ENCODE results near the gene NR2E1. TPM values are rescaled to one million over a fixed set of nuclear protein-coding genes. Genes with fewer than 3 reads are reported as not detected.

NR2E1 gene
- total RNA-seq, 2 donors from 2014 or later: not detected

GRCh38 chr6:108193131-108193530, 27.3 kb downstream of the NR2E1 start:
- no peaks in the 10 kb centered on the region for H3K4me1 Mint-ChIP-seq (ENCODE audit: low read depth)
- no peak overlapping the region for H3K27ac Mint-ChIP-seq
- peaks cover 25% of the 10 kb centered on the region for H3K27me3 Mint-ChIP-seq (ENCODE audit: low read depth)
- no peaks in the 10 kb centered on the region for H3K36me3 Mint-ChIP-seq (ENCODE audit: insufficient read depth in 2 of 2)
- DNase-seq: no peak
- ATAC-seq (replicated peaks in 1 of 2): no peak
- no peak overlapping the region for H3K4me3 Mint-ChIP-seq
- no peaks in the 10 kb centered on the region for H3K9me3 Mint-ChIP-seq

- H3K4me1 Mint-ChIP-seq (ENCODE audit: low read depth): no peaks in the 10 kb centered on the region
- no peaks in the 10 kb centered on the region for H3K9me3 Mint-ChIP-seq
- peaks cover 24% of the 10 kb centered on the region for H3K27me3 Mint-ChIP-seq (ENCODE audit: low read depth)
- no peak overlapping the region for H3K4me3 Mint-ChIP-seq
- H3K27ac Mint-ChIP-seq: no peak overlapping the region
- no peaks in the 10 kb centered on the region for H3K36me3 Mint-ChIP-seq (ENCODE audit: insufficient read depth in 2 of 2)
- ATAC-seq (replicated peaks in 1 of 2) (no peak), DNase-seq (no peak)
These were observed 28.0 kb downstream of the NR2E1 start for GRCh38 chr6:108193835-108194234.

- Mint-ChIP-seq H3K4me3 (no peak overlapping the region), H3K9me3 (no peaks in the 10 kb centered on the region), H3K27me3 (ENCODE audit: low read depth) (peaks cover 17% of the 10 kb centered on the region), H3K36me3 (ENCODE audit: insufficient read depth in 2 of 2) (no peaks in the 10 kb centered on the region), H3K4me1 (ENCODE audit: low read depth) (no peaks in the 10 kb centered on the region), H3K27ac (no peak overlapping the region)
- ATAC-seq (replicated peaks in 1 of 2) (no peak), DNase-seq (no peak)
These were observed 28.7 kb downstream of the NR2E1 start for GRCh38 chr6:108194503-108194902.

GRCh38 chr6:108195209-108195608, 29.4 kb downstream of the NR2E1 start:
- Mint-ChIP-seq H3K4me3 (no peak overlapping the region), H3K27me3 (ENCODE audit: low read depth) (peaks cover 15% of the 10 kb centered on the region), H3K36me3 (ENCODE audit: insufficient read depth in 2 of 2) (no peaks in the 10 kb centered on the region), H3K27ac (no peak overlapping the region), H3K4me1 (ENCODE audit: low read depth) (no peaks in the 10 kb centered on the region), H3K9me3 (no peaks in the 10 kb centered on the region)
- no peak for ATAC-seq (replicated peaks in 1 of 2)
- no peak for DNase-seq

GRCh38 chr6:108198761-108199498, 33.1 kb downstream of the NR2E1 start:
- Mint-ChIP-seq H3K9me3 (no peaks in the 10 kb centered on the region), H3K27ac (no peak overlapping the region)
- ATAC-seq (replicated peaks in 1 of 2): no peak

GRCh38 chr6:108200186-108200585, 34.4 kb downstream of the NR2E1 start:
- H3K4me3 Mint-ChIP-seq: no peak overlapping the region
- no peak overlapping the region for H3K27ac Mint-ChIP-seq
- no peaks in the 10 kb centered on the region for H3K4me1 Mint-ChIP-seq (ENCODE audit: low read depth)
- H3K36me3 Mint-ChIP-seq (ENCODE audit: insufficient read depth in 2 of 2): no peaks in the 10 kb centered on the region
- no peak for ATAC-seq (replicated peaks in 1 of 2)
- H3K9me3 Mint-ChIP-seq: no peaks in the 10 kb centered on the region
- DNase-seq: no peak
- no peaks in the 10 kb centered on the region for H3K27me3 Mint-ChIP-seq (ENCODE audit: low read depth)

More at GRCh38 chr6:108198761-108199498, 33.1 kb downstream of the NR2E1 start:
- Mint-ChIP-seq H3K4me3 (no peak overlapping the region), H3K4me1 (ENCODE audit: low read depth) (no peaks in the 10 kb centered on the region), H3K36me3 (ENCODE audit: insufficient read depth in 2 of 2) (no peaks in the 10 kb centered on the region), H3K27me3 (ENCODE audit: low read depth) (peaks cover 8% of the 10 kb centered on the region)
- DNase-seq: no peak

- no peak overlapping the region for H3K4me3 Mint-ChIP-seq
- no peaks in the 10 kb centered on the region for H3K4me1 Mint-ChIP-seq (ENCODE audit: low read depth)
- H3K27me3 Mint-ChIP-seq (ENCODE audit: low read depth): no peaks in the 10 kb centered on the region
- H3K27ac Mint-ChIP-seq: no peak overlapping the region
- no peaks in the 10 kb centered on the region for H3K9me3 Mint-ChIP-seq
- DNase-seq (no peak), ATAC-seq (replicated peaks in 1 of 2) (no peak)
- H3K36me3 Mint-ChIP-seq (ENCODE audit: insufficient read depth in 2 of 2): no peaks in the 10 kb centered on the region
These were observed 34.8 kb downstream of the NR2E1 start for GRCh38 chr6:108200631-108201030.

GRCh38 chr6:108203189-108204112, 37.6 kb downstream of the NR2E1 start:
- Mint-ChIP-seq H3K4me1 (ENCODE audit: low read depth) (no peaks in the 10 kb centered on the region), H3K27ac (no peak overlapping the region), H3K27me3 (ENCODE audit: low read depth) (no peaks in the 10 kb centered on the region), H3K36me3 (ENCODE audit: insufficient read depth in 2 of 2) (no peaks in the 10 kb centered on the region), H3K9me3 (no peaks in the 10 kb centered on the region), H3K4me3 (no peak overlapping the region)
- no peak for DNase-seq
- ATAC-seq (replicated peaks in 1 of 2): no peak

GRCh38 chr6:108207013-108207412, 41.2 kb downstream of the NR2E1 start:
- H3K27ac Mint-ChIP-seq: no peak overlapping the region

GRCh38 chr6:108209738-108210137, 43.9 kb downstream of the NR2E1 start:
- H3K9me3 Mint-ChIP-seq: no peaks in the 10 kb centered on the region
- DNase-seq (no peak), ATAC-seq (replicated peaks in 1 of 2) (no peak)
- H3K27ac Mint-ChIP-seq: peak overlapping the region; percentile 2
- no peaks in the 10 kb centered on the region for H3K27me3 Mint-ChIP-seq (ENCODE audit: low read depth)
- H3K4me3 Mint-ChIP-seq: no peak overlapping the region
- no peaks in the 10 kb centered on the region for H3K4me1 Mint-ChIP-seq (ENCODE audit: low read depth)
- peaks cover 1 to 3% of the 10 kb centered on the region in 2 donors for H3K36me3 Mint-ChIP-seq (ENCODE audit: insufficient read depth in 2 of 2)

More at GRCh38 chr6:108207013-108207412, 41.2 kb downstream of the NR2E1 start:
- H3K36me3 Mint-ChIP-seq (ENCODE audit: insufficient read depth in 2 of 2): peaks cover 1 to 3% of the 10 kb centered on the region in 2 donors
- H3K9me3 Mint-ChIP-seq: no peaks in the 10 kb centered on the region
- no peak overlapping the region for H3K4me3 Mint-ChIP-seq
- no peaks in the 10 kb centered on the region for H3K4me1 Mint-ChIP-seq (ENCODE audit: low read depth)
- no peak for DNase-seq
- ATAC-seq (replicated peaks in 1 of 2): no peak
- no peaks in the 10 kb centered on the region for H3K27me3 Mint-ChIP-seq (ENCODE audit: low read depth)

- H3K9me3 Mint-ChIP-seq: no peaks in the 10 kb centered on the region
- no peak for ATAC-seq (replicated peaks in 1 of 2)
- DNase-seq: no peak
- H3K36me3 Mint-ChIP-seq (ENCODE audit: insufficient read depth in 2 of 2): peaks cover 1 to 3% of the 10 kb centered on the region in 2 donors
- H3K4me3 Mint-ChIP-seq: no peak overlapping the region
- H3K4me1 Mint-ChIP-seq (ENCODE audit: low read depth): no peaks in the 10 kb centered on the region
- no peak overlapping the region for H3K27ac Mint-ChIP-seq
- no peaks in the 10 kb centered on the region for H3K27me3 Mint-ChIP-seq (ENCODE audit: low read depth)
These were observed 44.7 kb downstream of the NR2E1 start for GRCh38 chr6:108210556-108210955.

- no peaks in the 10 kb centered on the region for H3K27me3 Mint-ChIP-seq (ENCODE audit: low read depth)
- H3K4me3 Mint-ChIP-seq: no peak overlapping the region
- no peak overlapping the region for H3K27ac Mint-ChIP-seq
- peaks cover 1 to 3% of the 10 kb centered on the region in 2 donors for H3K36me3 Mint-ChIP-seq (ENCODE audit: insufficient read depth in 2 of 2)
- H3K9me3 Mint-ChIP-seq: no peaks in the 10 kb centered on the region
- ATAC-seq (replicated peaks in 1 of 2): no peak
- H3K4me1 Mint-ChIP-seq (ENCODE audit: low read depth): no peaks in the 10 kb centered on the region
- DNase-seq: no peak
These were observed 45.8 kb downstream of the NR2E1 start for GRCh38 chr6:108211671-108212070.

GRCh38 chr6:108222064-108222463, 56.2 kb downstream of the NR2E1 start:
- Mint-ChIP-seq H3K4me3 (peak overlapping the region in 1 of 2 donors; percentile 56), H3K4me1 (ENCODE audit: low read depth) (peaks cover 15% of the 10 kb centered on the region), H3K36me3 (ENCODE audit: insufficient read depth in 2 of 2) (peaks cover 0 to 10% of the 10 kb centered on the region in 2 donors), H3K9me3 (no peaks in the 10 kb centered on the region), H3K27ac (peak overlapping the region; percentile 92), H3K27me3 (ENCODE audit: low read depth) (no peaks in the 10 kb centered on the region)
- DNase-seq: no peak
- peak; percentile 51 to 86 for ATAC-seq (replicated peaks in 1 of 2)

Measured in activated T-cell treated with anti-CD3 and anti-CD28 coated beads, Interleukin-2, amount 50 U/mL, for 72 hours (primary cell).